Nucleus accumbens (tissue), 56 donors: ENCODE data around the gene SASS6.
A peak's percentile ranks its signal among the peaks of the same experiment; 100 is the strongest.

ENCODE experiments used
- DNase-seq, 56 donors: peaks; one replicate each; lab custom pipeline; 2025; lab: John Stamatoyannopoulos, UW

SASS6 gene

GRCh38 chr1:100132566-100133477 is at the start of gene SASS6, which contains the start of gene TRMT13:
Gene SASS6 (minus strand): TSS chr1:100132930. CDS start chr1:100132814, 116 bp downstream.
Gene TRMT13 (plus strand): TSS chr1:100133163. CDS start chr1:100133169, 6 bp downstream.
- DNase-seq: peak; percentile 67 to 99 (median 94)

- no peak for DNase-seq
Observed at GRCh38 chr1:100178091-100178490, 45.4 kb upstream of the SASS6 start, which contains the start of gene LRRC39. Gene LRRC39 (minus strand): TSS chr1:100178256. CDS start chr1:100168516, 9,740 bp downstream.

GRCh38 chr1:100177295-100178041 is 44.7 kb upstream of the SASS6 start:
- no peak for DNase-seq

GRCh38 chr1:100168051-100168450 is 35.3 kb upstream of the SASS6 start:
- DNase-seq: no peak

- DNase-seq: no peak
Observed at GRCh38 chr1:100164702-100165101, 32.0 kb upstream of the SASS6 start.

- DNase-seq: peak in 1 of 56 donors; percentile 1
Observed at GRCh38 chr1:100164216-100164615, 31.5 kb upstream of the SASS6 start.

- DNase-seq: no peak
Observed at GRCh38 chr1:100162881-100163280, 30.2 kb upstream of the SASS6 start.

- no peak for DNase-seq
Observed at GRCh38 chr1:100152271-100152670, 19.5 kb upstream of the SASS6 start.

- no peak for DNase-seq
Observed at GRCh38 chr1:100151679-100152078, 18.9 kb upstream of the SASS6 start.

GRCh38 chr1:100147875-100148274 is 15.1 kb upstream of the SASS6 start:
- no peak for DNase-seq

- no peak for DNase-seq
Observed at GRCh38 chr1:100146958-100147357, 14.2 kb upstream of the SASS6 start.

GRCh38 chr1:100145116-100145515 is 12.4 kb upstream of the SASS6 start:
- DNase-seq: no peak

- DNase-seq: no peak
Observed at GRCh38 chr1:100142343-100142742, 9.6 kb upstream of the SASS6 start.

GRCh38 chr1:100141192-100141591 is 8.5 kb upstream of the SASS6 start:
- DNase-seq: no peak

- no peak for DNase-seq
Observed at GRCh38 chr1:100137602-100138001, 4.9 kb upstream of the SASS6 start.

- DNase-seq: no peak
Observed at GRCh38 chr1:100134872-100135271, 2.1 kb upstream of the SASS6 start.

GRCh38 chr1:100131623-100132022 is 1.1 kb downstream of the SASS6 start:
- DNase-seq: no peak

- no peak for DNase-seq
Observed at GRCh38 chr1:100130552-100131077, 2.1 kb downstream of the SASS6 start.

GRCh38 chr1:100127226-100127625 is 5.5 kb downstream of the SASS6 start:
- DNase-seq: no peak

- no peak for DNase-seq
Observed at GRCh38 chr1:100122177-100122576, 10.6 kb downstream of the SASS6 start.

GRCh38 chr1:100115524-100115923 is 17.2 kb downstream of the SASS6 start:
- no peak for DNase-seq
